Activated CD8-positive, alpha-beta memory T cell treated with anti-CD3 and anti-CD28 coated beads for 1 hour (primary cell): ENCODE measurements around the gene CCDC12.
A peak's percentile ranks its signal among the peaks of the same experiment; 100 is the strongest.

Experiments used
- DNase-seq, 2 donors: peaks; one replicate each; pipeline ENCODE4 v3.0.0-alpha.2; 2020; ENCODE audit warnings: low read depth in 1 of 2; ENCODE audit errors: extremely low read depth in 1 of 2

Gene CCDC12

GRCh38 chr3:46958467-46959160 lies 17.9 kb downstream of the CCDC12 start:
- no peak for DNase-seq

DNA sequence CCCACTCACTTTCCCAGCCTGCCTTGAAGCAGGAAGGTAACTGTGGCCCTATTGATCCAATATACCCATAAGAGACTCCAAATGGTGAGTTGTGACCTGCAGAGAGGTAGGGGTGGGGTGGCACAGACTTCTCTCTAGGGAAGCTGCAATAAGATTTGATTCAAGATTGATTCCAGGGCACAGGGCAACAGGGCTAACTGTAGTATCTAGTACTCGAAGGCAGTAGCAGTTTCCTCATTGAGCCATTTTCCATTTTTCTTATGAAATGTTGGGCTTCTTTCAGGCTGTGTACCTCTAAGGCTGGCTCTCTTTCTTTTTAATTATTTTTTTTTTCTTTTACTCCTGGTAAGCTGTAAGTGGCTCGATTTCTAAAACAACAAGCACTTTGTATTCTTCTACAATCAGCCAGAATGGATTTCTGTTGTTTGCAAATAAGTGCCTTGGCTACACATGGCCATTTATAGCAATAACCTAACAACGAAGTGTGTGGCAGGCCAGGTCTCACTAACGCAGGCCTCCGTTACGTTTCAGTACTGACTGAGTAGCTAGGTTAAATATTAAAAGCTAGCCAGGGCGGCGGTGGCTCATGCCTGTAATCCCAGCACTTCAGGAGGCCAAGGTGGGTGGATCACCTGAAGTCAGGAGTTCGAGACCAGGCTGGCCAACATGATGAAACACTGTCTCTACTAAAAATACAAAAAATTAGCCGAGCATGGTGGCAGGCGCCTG lies 19.3 kb downstream of the CCDC12 start:
- DNase-seq: no peak

- no peak for DNase-seq
Observed at GRCh38 chr3:46955801-46956259, 20.7 kb downstream of the CCDC12 start.

- no peak for DNase-seq
Observed at GRCh38 chr3:46955157-46955556, 21.4 kb downstream of the CCDC12 start.

GRCh38 chr3:46954178-46954577 lies 22.4 kb downstream of the CCDC12 start:
- no peak for DNase-seq

DNA sequence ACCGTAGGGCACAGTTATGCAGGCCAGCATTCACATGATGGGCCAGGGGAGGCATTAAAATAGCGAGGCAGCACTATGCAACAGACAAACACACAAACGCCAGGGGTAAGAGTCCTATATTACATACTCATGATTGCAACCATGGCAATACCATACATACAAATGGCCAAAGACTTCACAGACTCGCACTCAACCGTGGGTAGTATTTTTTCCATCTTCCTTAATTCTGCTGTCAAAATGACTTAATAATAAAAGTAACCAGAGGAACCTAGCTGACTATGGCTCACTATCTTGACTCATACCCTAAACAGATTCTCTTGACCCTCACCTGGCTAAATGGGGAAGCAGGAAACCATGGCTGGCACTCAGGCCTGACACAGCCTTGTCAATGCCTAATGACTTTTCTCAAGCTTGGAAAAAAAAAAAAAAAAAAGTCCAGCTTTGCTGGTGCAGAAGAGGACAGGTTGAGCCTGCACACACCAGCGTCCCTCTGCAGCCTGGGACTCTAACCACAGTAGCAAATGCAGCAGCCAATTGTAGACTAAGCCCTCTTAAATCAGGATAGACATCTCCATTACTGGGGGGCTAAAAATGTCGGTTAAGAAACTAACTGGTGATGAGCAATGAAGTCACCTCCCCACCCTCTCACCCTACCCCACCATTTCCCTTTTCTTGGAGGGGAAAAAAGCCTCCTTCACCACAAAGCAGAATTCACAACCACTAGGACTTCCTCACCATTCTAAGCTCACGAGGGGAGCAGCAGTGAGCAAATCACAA lies 23.1 kb downstream of the CCDC12 start:
- no peak for DNase-seq

GRCh38 chr3:46952813-46953212 lies 23.7 kb downstream of the CCDC12 start:
- no peak for DNase-seq

GRCh38 chr3:46950650-46951241 lies 25.8 kb downstream of the CCDC12 start:
- no peak for DNase-seq

DNA sequence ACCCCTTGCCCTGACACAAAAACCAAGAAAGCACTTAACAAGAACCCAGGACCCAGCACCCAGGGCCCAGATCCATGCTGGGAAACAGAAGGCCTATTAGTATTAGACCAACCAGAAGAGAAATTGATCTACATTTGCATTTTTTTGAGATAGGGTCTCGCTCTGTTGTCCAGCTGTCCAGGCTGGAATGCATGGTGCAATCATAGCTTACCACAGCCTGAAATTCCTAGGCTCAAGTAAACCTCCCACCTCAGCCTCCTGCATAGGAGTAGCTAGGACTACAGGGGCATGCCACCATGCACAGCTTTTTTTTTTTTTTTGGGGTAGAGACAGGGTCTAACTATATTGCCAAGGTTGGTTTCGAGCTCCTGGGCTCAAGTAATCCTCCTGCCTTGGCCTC lies 26.4 kb downstream of the CCDC12 start:
- DNase-seq: no peak

GRCh38 chr3:46948830-46949671 lies 27.5 kb downstream of the CCDC12 start:
- no peak for DNase-seq

DNA sequence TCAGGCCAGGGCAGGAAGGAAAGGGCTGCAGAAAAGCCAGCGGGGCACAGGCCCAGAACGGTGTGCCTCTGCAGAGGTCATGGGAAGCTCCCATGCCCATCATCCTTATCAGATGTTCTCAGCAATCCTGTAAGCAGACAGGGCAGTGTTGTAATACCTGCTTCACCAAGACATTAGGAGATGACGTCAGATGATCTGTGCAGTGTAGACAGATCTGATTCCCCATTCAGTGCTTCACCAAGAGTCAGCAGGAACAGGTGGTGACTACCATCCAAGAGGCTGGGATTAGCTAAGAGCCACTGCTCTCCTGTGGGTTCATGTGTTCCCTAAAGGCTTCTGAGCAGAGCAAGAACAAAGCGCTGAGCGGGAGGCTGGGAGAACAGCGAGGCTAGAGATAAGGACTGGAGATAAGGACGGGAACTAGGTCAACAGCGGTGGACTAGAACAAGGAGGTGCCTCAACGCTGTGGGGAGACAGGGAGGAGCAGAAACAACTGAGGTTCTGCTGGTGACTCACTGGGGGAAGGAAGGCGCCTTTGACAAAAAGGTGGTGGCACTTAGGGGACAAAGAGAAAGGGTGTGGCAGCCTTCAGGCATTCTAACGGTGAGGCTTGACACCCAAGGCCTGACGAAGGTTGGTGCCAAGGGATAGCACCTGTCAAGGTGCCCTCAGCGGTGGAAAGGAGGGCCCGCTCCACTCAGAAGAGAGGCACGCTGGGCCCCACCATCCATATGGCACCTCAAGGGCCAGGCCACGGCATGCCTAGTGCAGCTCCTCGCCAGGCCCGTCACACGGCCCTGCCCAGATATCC lies 28.4 kb downstream of the CCDC12 start:
- peak; percentile 33 to 70 for DNase-seq

GRCh38 chr3:46947546-46947901 lies 29.0 kb downstream of the CCDC12 start:
- DNase-seq: no peak

DNA sequence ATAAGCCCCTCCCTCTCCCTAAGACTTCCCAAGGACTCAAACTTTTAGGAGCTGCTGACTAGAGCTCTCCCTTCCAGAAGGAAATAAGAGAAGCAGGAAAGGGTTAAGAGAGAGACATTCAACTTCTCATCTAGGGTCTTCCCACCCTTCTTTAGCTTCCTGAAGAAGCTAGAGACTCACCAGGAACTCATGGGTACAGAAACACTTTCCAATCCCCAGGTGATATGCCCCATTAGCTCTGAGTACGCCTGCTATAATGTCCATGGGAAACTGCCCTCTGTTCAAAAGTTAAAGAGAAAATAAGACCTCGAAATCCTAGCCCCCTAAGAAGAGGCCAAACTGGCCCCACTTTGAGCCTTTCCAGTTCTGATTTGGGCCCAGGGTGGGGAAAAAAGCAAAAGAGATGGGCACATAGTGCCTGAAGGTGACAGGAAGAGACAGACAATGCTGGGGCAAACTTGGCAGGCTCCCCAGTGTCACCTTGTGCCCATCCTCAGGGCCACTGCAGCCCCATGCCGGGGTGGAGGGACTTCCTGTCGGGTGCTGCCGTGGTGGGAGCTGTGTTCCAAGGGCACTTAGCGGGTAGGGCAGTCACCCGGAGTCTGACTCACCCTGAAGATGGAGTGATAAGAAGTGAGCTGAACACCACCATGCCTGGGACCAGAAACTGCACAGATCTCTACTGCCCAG lies 29.5 kb downstream of the CCDC12 start:
- peak; percentile 59 to 62 for DNase-seq

GRCh38 chr3:46946416-46946815 lies 30.1 kb downstream of the CCDC12 start:
- DNase-seq: no peak

GRCh38 chr3:46944191-46944590 lies 32.4 kb downstream of the CCDC12 start:
- no peak for DNase-seq

DNA sequence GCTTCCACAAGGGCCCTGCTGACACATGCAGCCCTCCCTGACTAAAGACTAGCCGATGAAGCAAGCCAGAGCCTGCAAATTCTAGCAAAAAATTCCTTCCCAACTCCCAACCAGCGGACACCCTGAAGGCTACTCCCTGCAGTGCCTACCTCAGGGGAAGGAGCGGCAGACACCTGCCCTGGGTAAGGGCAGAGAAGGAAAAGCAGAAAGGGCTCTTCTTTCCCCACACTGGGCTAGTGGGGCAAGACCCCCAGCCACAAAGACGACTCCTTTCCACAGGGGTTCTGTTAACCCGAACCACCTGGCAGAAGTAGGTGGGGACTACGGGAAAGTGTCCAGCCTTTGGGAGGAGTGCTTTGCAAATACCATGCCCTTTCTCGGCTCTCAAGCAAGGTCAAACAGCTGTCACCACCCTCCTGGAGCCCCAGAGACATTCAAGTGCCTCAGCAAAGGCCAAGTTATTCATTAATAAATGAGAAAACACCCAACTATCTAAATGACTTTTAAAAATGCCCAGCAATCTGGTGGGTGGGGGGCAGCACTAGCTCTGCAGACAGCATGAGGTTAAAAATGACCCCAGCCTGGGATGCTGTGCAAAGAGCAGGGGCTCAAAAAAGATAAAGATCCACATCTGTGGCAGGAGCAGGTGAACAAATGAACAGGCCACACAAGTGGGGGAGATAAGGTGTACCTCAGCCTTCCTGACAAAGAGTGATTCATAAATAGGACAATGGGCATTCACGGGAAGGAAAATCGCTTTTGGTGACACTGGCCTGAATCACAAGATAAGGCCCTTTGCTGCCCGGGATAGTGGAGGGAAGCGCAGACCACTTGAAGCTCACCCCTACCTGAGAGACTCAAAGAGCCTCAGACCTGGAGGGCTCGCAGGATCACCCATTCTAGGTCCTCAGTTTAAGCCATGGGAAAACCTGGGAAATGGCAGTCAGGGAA lies 33.0 kb downstream of the CCDC12 start:
- DNase-seq: no peak

- DNase-seq: no peak
Observed at GRCh38 chr3:46942481-46943236, 33.9 kb downstream of the CCDC12 start.
